ENCODE data around the gene EHD2.
"Not testable (repeated sequence)": the region's sequence is repeated elsewhere in the genome, so short reads cannot be mapped to it uniquely, and the experiment has no call there.

EHD2 gene

DNA sequence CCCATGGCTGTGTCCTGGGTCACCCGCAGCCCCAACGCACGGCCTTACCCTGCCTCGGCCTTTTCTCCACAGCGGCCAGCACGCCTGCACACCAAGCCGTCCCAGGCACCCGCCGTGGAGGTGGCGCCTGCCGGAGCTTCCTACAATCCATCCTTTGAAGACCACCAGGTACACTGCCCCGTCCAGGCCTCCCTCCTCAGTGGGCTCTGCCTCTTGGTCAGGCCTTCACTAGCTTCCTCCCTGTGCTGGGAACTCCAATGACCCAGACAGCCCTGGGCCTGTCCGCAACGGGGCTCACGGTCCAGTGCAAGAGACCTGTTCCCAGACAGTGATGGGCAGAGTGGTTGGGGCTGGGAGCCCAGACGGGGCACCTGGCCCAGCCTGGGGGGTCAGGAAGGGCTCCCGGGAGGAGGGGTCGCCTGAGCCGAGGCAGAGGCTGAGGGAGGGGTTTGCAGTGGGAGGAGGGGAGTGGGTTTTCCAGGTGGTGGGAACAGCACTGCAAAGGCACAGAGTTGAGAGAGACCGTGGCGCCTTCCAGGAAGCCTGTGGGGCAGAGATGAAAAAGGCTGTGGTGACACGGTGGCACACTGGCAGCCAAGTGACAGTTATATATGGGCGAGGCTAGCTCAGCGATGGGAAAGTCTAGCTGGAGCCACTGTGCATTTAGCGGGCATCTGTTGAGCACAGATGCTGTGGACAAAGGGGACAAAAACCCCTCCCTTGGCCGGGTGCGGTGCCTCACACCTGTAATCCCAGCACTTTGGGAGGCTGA, 39.4 kb downstream of the EHD2 start:
- no peak for DNase-seq

DNA sequence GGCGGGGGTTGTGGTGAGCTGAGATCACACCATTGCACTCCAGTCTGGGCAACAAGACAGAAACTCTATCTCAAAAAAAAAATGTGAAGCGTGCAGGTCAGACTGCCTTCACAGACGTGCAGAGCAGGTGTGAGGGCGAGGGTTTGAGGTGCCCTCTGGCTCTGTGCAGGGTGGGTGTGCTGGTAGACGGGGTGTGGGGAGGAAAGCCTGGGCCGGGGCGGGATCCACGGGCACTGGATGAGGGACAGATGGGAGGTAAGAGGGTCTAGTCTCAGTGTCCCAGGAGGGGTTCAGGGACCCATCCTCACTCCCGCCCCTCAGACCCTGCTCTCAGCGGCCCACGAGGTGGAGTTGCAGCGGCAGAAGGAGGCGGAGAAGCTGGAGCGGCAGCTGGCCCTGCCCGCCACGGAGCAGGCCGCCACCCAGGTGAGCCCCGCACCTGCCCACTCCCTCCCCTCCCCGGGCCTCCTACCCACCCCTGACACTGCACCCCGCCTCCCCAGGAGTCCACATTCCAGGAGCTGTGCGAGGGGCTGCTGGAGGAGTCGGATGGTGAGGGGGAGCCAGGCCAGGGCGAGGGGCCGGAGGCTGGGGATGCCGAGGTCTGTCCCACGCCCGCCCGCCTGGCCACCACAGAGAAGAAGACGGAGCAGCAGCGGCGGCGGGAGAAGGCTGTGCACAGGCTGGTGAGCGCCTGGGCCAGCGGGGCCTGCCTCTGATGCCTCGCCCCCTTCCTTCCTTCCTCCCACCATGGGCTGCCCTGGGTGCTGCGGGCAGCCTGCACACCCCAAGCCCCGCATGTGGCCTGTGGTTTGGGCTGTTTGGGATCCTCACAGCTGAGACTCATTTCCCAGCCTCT, 41.2 kb downstream of the EHD2 start:
- no peak for DNase-seq

DNA sequence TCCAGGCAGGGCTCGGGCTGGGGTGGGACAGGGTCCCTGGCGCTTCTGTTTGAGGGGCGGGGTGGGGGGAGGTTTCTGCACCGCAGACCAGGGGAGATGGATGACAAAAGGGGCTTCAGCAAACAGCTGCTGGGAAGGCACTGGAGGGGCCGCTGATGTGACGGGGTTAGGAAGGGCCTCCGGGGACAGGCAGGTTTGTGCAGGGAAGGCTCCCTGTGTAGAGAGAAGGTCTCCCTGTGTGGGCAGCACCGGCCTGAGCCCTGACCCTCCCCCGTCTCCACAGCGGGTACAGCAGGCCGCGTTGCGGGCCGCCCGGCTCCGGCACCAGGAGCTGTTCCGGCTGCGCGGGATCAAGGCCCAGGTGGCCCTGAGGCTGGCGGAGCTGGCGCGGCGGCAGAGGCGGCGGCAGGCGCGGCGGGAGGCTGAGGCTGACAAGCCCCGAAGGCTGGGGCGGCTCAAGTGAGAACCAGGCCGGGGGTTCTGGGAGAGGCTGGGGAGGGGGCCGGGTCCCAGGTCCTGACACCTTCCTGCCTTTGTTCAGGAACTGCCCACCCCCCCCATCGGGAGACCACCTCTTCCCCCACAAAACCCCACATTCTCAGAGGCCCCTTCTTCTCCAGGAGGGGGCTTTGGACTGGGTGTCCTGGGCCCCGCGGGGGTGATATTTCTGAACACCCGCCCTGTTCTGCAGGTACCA, 42.0 kb downstream of the EHD2 start:
- DNase-seq, result no peak

DNA sequence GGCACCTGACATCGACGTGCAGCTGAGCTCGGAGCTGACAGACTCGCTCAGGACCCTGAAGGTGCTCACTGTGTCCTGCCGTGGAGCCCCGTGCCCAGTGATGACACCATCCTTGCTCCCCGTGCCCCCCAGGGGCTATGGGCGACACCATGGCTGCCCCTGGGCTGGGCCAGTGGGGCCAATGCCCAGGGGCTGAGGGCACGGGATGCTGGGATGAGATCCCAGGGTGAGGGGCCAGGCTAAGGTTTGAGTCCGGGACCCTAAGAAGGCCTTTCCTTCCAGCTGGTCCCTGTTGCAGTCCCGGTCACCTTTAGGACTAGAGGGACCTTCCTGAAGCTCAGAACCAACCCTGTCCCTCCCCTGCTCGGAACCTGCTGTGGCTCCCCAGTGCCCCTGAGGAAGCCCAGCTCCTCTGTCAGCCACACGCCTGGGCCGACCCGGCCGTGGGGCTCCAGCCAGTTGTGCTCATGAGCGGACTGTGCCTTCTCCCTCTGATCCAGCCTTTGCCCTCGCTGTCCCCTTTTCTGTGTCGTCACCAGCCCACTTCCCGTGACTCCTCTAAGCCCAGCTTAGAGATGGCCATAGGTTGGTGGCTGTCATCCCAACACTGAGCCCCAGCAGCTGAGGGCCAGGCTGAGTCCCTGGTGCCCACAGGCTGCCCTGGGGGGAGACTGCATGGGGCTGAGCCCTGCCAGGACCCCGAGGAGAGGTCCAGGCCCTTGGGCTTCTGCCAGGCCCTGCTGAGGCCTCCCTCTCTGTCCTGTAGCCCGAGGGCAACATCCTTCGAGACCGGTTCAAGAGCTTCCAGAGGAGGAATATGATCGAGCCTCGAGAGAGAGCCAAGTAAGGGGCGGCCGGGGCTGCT, 42.8 kb downstream of the EHD2 start:
- DNase-seq, result no peak

DNA sequence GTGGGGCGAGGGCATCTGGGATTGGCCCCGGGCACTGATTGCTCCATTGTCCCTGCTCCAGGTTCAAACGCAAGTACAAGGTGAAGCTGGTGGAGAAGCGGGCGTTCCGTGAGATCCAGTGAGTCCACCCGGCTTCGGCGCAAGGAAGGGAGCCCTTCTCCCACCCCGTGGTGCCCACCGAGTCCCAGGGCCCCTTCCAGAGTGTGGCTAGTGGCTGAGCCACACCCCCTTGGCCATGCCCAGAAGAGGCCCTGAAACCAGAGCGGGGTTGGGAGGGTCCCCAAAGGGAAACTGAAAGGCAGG, 43.4 kb downstream of the EHD2 start:
- no peak for DNase-seq

DNA sequence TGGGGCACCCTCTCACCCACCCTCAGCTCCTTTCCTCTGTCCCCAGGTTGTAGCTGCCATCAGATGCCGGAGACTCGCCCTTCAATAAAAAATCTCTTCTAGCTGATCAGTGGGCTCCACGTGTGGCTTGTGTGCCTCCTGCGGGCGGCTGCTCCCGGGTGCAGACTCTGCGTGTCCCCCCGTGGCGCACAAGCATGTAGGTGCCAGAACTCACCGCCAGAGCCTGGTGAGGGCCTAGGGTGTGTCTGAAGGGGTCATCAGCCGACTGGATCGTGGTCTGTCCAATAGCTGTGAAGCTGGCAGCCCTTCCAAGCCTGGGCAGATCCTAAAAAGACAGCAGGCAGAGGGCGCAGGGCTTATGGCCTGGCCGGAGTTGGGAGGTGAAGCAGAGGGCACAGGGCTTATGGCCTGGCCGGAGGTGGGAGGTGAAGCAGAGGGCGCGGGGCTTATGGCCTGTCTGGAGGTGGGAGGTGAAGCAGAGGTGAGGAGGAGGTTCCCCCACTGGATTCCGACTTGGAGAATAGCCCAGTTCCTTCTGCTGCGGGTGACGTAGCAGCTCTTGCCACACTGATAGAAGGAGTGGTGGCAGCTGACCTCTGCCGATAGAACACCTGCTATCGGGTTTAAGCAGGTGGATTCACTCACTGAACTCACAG, 43.9 kb downstream of the EHD2 start:
- DNase-seq, result no peak

DNA sequence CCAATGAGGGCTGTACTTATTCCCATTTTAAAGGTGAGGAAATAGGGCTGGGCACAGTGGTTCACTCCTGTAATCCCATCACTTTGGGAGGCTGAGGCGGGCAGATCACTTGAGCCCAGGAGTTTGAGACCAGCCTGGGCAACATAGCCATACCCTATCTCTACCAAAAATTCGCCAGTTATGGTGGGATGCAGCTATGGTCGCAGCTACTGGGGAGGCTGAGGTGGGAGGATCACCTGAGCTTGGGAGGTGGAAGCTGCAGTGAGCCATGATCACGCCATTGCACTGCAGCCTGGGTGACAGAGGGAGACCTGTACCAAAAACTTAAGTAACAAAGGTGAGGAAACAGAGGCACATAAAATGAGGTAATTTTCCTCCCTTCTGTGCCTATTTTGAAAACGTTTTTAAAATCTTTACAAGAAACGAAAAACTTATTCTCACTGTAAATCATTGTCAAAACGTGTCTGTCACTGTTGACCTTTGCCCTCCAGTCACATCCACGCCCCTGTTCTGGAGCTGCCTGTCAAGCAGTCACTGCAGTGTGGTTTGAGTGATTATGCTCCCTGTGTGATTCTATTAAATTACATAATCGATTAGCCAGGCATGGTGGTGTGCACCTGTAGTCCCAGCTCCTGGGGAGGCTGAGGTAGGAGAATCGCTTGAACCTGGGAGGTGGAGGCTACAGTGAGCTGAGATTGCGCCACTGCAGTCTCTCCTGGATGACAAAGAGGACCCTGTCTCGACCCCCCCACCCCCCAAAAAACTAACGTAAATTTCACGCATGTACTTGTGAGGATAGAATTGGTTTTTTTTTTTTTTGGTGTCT, 44.6 kb downstream of the EHD2 start:
- DNase-seq, result no peak

DNA sequence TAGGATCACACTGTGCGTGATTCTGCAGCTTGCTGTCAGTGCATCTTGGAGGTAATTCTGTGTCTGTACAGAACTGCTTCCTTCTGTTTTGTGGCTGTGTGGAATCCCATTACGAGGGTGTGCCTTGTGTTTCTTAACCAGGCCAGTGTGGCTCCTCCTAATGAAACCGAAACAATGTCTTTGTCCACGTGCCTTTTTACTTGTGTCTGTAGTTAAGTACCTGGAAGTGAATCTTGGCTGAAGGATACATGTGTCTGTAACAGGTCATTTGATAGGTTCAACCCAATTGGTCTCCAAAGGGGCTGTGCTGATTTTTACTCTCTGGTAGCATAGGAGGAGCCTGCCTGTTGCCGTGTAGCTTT, 45.2 kb downstream of the EHD2 start:
- no peak for DNase-seq

DNA sequence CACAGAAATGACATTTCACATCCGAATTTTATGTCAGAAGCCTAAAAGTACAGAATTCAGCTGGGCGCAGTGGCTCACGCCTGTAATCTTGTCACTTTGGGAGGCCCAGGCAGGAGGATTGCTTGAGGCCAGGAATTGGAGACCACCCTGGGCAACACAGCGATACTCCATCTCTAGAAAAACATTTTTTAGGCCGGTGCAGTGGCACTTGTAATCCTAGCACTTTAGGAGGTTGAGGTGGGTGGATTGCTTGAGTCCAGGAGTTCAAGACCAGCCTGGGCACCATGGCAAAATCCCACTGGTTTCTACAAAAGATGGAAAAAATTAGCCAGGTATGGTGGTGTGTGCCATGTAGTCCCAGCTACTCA, 47.4 kb downstream of the EHD2 start:
- DNase-seq, result no peak

DNA sequence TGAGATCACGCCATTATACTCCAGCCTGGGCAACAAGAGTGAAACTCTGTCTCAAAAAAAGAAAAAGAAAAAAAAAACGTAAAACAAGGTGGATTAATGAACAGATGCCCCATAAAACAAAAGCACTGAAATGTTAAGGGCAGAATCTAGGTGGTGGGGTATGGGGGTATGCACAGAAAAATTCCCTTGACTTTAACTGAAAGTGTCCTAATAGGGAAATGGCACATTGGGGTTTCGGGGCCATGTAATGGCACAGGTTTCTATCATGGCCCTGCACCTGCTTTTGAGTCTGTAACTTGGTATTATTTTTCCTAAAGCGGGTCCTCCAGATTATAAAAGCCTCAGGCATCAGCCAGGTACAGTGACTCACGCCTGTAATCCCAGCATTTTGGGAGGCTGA, 48.3 kb downstream of the EHD2 start:
- no peak for DNase-seq

DNA sequence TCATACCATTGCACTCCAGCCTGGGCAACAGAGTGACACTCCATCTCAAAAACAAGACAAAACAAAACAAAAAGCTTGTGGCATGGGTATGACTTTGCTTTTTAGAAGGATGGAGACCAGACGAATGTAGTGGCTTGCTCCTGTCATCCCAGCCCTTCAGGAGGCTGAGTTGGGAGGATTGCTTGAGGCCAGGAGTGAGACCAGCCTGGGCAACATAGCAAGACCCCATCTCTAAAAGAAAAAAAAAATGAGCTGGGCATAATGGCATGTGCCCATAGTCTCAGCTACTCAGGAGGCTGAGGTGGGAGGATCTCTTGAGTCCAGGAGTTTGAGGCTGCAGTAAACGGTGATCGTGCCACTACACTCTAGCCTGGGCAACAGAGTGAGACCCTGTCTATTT, 48.9 kb downstream of the EHD2 start:
- no peak for DNase-seq

DNA sequence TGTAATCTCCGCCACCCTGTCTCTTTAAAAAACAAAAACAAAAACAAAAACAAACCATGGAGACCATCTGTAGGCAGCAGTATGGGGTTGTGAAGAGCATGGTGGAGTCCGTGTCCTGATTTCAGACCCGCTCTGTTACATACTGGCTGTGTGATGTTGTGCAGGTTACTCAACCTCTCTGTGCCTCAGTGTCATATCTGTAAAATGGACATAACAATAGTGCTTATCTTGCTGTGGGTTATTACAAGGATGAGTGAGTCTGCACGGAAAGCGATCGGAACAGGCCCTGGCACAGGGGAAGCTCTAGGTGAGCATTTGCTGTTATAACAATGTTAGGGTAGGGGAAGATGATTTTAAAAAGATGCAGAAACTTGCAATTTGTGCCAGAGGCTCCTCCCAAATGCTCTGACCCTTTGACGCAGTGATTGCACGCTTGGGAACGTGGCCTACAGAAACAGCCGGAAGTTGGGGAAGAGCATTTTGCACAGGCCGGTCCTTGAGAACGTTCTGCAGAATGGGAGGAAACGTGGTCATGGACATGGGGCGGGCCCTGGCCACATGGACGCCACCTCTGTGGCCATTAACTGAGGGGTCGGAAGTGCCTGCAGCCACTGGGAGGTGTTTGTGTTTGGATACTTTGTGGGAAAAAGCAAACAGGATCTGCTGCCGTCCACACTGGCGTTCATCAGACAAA, 49.5 kb downstream of the EHD2 start:
- DNase-seq, result no peak

DNA sequence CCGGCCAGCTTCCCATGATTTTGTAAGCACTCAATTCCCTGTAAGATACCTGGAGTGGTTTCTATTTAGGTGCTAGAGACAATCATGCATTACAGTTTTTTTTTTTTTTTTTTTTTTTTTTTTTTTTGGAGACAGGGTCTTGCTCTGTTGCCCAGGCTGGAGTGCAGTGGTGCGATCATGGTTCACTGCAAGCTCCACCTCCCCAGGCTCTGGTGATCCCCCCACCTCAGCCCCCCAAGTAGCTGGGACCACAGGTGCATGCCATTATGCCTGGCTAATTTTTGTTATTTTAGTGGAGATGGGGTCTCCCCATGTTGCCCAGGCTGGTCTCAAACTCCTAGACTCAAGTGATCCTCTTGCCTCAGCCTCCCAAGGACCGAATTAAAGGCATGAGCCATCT, 51.5 kb downstream of the EHD2 start:
- not testable (repeated sequence) for DNase-seq

DNA sequence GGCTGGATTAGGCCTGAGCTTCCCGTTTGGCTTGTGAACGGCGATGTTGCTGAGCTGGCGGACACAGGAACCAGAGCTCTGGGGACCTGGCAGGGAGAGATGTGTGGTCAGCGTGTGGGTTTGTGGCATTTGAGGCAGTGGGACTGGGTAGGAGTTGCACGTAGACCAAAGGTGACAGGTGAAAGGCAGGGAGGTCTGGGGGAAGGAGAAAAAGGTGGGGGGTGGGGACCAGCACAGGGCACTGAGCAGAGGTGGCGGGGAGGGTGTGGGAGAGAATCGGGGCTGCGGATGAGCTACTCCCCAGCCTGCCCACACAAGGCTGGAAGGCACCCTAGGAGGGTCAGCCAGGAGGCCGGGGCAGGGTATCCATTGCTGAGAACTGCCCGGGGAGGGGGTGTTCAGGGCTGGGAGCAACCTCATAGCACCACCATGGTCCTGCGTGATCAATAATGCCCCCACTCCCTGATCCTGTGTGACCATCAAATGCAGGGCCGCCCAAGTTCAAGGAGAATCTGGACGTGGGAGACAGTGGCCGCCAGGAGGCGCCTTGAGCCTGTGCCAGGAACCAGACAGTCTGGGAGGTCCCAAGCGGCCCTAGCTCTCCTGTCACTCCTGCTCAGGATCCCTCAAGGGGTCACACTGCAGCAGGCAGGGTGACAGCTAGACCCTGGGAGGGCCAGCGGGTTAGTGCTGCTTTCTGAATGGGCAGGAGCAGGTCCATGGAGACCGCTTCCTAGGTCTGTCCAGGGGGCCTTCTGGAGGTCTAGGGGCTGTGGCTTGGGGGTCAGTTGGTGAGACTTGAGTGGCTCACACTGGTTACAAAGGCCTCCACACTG, 52.5 kb downstream of the EHD2 start:
- DNase-seq, result peak; percentile 19

DNA sequence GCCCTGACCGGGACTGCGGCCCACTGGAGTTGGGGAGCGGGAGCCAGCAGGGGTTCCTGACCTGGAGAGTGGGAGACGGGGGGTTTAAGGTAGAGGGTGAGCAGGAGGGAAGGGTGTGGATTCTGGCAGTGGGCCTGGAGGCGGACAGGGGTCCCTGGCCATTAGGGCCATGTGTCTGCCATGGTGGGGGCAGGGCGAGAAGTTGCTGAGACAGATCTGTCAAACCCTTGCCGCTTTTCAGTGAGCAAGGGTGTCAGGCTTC, 53.1 kb downstream of the EHD2 start:
- no peak for DNase-seq

DNA sequence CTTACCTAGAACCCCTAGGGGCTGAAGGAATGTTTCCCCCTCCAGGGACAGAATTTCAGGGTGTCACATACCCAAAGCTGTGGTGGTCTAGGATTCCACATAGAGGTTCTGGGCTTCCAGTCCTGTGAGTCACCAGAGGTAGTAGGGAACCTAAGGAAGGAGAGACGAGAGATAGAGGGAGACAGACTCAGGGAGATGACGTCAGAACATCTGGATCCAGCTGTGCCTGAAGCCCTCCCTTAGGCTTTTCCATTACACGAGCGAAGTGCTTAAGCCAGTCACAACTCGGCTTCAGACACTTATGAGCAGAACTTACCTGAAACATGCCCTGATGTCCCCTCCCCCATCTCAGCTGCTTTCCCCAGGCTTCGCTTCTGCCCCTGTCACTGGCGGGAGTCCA, 53.4 kb downstream of the EHD2 start:
- no peak for DNase-seq

DNA sequence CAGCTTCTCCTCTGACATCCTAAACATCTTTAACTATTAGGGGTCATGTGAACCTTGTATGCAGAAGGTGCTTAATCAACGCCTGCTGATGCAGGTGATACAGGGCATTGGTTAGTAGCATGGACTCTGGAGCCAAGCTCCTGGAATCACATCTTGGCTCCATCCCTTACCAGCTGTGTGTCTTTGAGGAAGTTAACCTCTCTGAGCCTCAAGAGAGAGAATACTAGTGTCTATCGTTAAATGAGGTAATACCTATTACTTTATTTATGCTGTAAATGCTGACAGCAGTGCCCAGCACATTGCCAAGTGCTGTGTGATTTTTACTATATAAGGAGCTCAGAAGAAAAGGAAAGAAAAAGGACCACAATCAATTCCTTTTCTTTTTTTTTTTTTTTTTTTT, 54.1 kb downstream of the EHD2 start:
- no peak for DNase-seq

DNA sequence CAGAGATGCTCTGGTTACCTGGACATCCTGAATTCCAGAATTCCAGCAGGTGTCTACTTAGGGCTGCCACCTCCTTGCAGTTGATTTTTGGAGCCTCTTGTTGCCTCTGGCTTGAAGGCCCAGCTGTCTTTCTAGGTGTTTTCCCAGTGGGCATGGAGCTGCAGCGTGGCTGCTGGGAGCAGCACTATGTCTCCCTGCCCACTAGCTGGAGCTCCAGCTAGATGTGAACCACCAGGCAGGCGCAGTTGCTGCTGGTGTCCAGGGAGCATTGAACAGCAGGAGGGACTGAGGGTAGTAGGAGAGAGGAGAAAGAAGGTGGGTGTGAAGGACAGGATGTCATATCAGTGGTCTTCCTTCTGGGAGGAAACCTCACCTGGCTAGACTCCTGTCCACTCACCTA, 55.4 kb downstream of the EHD2 start:
- DNase-seq, result no peak

DNA sequence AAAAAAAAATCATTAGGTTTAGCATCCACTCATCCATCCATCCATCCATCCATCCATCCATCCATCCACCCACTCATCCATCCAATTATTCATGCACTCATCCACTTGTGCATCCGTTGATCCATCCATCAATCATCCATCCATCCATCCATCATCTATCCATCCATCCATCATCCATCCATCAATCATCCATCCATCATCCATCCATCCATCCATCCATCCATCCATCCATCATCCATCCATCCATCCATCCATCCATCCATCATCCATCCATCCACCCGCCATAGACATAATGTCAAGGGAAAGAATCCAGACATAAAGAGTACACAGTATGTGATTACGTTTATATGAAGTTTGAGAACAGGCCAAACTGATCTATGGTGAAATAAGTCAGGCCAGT, 56.3 kb downstream of the EHD2 start:
- DNase-seq, result no peak

DNA sequence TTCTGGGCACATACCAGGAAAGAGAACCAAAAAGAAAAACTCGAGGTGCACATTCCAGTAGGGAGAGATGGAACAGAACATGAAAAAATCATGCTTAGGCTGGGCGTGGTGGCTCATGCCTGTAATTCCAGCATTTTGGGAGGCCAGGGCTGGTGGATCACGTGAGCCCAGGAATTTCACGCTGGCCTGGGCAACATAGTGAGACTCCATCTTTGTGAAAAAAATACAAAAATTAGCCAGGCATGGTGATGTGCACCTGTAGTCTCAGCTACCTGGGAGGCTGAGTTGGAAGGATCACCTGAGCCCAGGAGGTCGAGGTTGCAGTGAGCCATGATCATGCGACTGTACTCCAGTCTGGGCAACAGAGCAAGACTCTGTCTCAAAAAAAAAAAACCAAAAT, 58.1 kb downstream of the EHD2 start:
- not testable (repeated sequence) for DNase-seq

All from NCI-H345 (cell line).